Measurements from ENCODE around the gene DOCK1. TPM values are rescaled to one million over a fixed set of nuclear protein-coding genes. Genes with fewer than 3 reads are reported as not detected.

Gene DOCK1
- total and polyA plus RNA-seq, 5 donors = 7.8 to 23.1 (median 20.8) TPM

DNA sequence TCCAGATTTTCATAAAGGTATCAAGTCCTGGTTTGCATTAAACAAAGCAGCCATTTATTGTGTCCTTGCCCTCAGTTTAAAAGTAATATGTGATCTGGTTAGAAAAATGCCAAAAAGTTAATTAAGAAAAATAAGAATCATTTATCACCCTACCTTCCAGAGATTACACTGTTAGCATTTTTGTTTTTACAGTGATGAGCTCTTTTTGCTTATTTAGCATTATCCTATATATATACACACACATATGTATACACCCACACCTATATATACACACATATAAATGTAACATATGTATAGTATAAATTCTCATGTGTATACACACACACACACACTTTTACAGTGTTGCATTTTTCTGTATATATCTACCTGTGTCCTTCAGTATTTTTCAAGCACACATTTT is 163.3 kb downstream of the DOCK1 start:
- no peak overlapping the region for H3K4me3 ChIP-seq (ENCODE audit: low read length)
- no peaks in the 10 kb centered on the region for H3K4me1 ChIP-seq (ENCODE audit: control insufficient read depth, insufficient read depth, low read length)
- intact Hi-C loops (cut with DNase I) = no loop called here
- H3K27ac ChIP-seq (ENCODE audit: low read length) = no peak overlapping the region
- DNase-seq = no peak
- H3K27me3 ChIP-seq (ENCODE audit: control insufficient read depth, insufficient read depth) = no peaks in the 10 kb centered on the region
- H3K9me3 ChIP-seq (ENCODE audit: control insufficient read depth, low read length) = no peaks in the 10 kb centered on the region
- no peak for ATAC-seq

DNA sequence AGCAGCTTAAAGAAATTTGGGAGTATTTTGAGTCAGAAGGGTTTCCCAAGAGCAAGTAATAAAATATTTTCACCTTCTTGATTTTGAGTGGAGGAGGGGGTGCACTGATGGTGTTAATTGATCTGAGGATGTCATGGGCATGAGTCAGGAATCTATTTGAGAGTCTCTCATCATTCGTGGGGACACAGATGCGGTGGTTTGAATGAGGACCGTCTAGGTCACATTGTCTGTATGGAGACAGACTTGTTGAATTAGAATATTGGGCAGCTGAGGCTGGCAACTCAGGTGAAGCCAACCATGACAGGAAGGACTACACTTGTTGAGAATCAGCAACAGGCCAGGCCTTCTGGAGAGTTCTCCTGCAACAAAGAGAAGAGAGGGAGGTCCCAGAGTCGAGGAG is 164.2 kb downstream of the DOCK1 start:
- Histone ChIP-seq H3K4me3 (ENCODE audit: low read length) (no peak overlapping the region), H3K9me3 (ENCODE audit: control insufficient read depth, low read length) (no peaks in the 10 kb centered on the region), H3K27ac (ENCODE audit: low read length) (no peak overlapping the region), H3K27me3 (ENCODE audit: control insufficient read depth, insufficient read depth) (no peaks in the 10 kb centered on the region), H3K4me1 (ENCODE audit: control insufficient read depth, insufficient read depth, low read length) (no peaks in the 10 kb centered on the region)
- 94% methylated on average over 4 of the region's 4 CpGs for WGBS
- no peak for ATAC-seq
- DNase-seq = no peak
- intact Hi-C loops (cut with DNase I) = no loop called here

- Histone ChIP-seq H3K9me3 (ENCODE audit: control insufficient read depth, low read length) (no peaks in the 10 kb centered on the region), H3K4me1 (ENCODE audit: control insufficient read depth, insufficient read depth, low read length) (no peaks in the 10 kb centered on the region), H3K27me3 (ENCODE audit: control insufficient read depth, insufficient read depth) (no peaks in the 10 kb centered on the region), H3K27ac (ENCODE audit: low read length) (no peak overlapping the region), H3K4me3 (ENCODE audit: low read length) (no peak overlapping the region)
- ATAC-seq (no peak), DNase-seq (no peak)
- intact Hi-C loops (cut with DNase I) = no loop called here
- 88% methylated on average over 2 of the region's 2 CpGs for WGBS
These were observed 165.9 kb downstream of the DOCK1 start for GRCh38 chr10:127071126-127071525.

DNA sequence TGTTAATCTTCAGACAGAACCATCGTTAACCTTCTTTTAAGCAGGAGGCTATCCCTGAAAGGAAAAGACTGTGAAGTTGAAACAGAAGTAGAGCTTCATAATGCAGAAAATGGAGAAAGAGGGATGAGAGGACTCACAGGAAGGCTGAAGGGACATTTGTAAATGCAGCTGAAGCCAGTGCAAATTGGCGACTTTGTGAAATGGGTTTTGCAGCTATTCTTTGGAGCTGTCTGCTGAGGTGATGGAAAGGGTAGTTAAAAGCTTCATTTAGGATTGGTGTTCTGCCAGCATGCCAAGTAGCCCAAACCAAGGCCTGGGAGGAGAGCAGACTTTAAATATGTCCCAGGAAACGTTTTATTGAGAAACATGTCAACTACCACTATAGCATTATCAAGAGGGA is 168.4 kb downstream of the DOCK1 start:
- Histone ChIP-seq H3K4me3 (ENCODE audit: low read length) (no peak overlapping the region), H3K4me1 (ENCODE audit: control insufficient read depth, insufficient read depth, low read length) (no peaks in the 10 kb centered on the region), H3K9me3 (ENCODE audit: control insufficient read depth, low read length) (no peaks in the 10 kb centered on the region), H3K27me3 (ENCODE audit: control insufficient read depth, insufficient read depth) (no peaks in the 10 kb centered on the region), H3K27ac (ENCODE audit: low read length) (no peak overlapping the region)
- 92% methylated on average over 3 of the region's 3 CpGs for WGBS
- DNase-seq (no peak), ATAC-seq (no peak)
- intact Hi-C loops (cut with DNase I) = no loop called here

GRCh38 chr10:127079392-127079791 is 174.2 kb downstream of the DOCK1 start:
- intact Hi-C loops (cut with DNase I) = no loop called here
- no peaks in the 10 kb centered on the region for H3K4me1 ChIP-seq (ENCODE audit: control insufficient read depth, insufficient read depth, low read length)
- no peak for ATAC-seq

GRCh38 chr10:127080317-127080716 is 175.1 kb downstream of the DOCK1 start:
- no peak for ATAC-seq
- intact Hi-C loops (cut with DNase I) = no loop called here
- H3K27ac ChIP-seq (ENCODE audit: low read length) = no peak overlapping the region
- H3K4me1 ChIP-seq (ENCODE audit: control insufficient read depth, insufficient read depth, low read length) = no peaks in the 10 kb centered on the region
- no peak overlapping the region for H3K4me3 ChIP-seq (ENCODE audit: low read length)
- H3K9me3 ChIP-seq (ENCODE audit: control insufficient read depth, low read length) = no peaks in the 10 kb centered on the region
- DNase-seq = no peak
- 74% methylated on average over 4 of the region's 4 CpGs for WGBS
- H3K27me3 ChIP-seq (ENCODE audit: control insufficient read depth, insufficient read depth) = no peaks in the 10 kb centered on the region

More at GRCh38 chr10:127079392-127079791, 174.2 kb downstream of the DOCK1 start:
- DNase-seq = no peak
- WGBS = 95% methylated on average over 3 of the region's 3 CpGs
- Histone ChIP-seq H3K9me3 (ENCODE audit: control insufficient read depth, low read length) (no peaks in the 10 kb centered on the region), H3K27me3 (ENCODE audit: control insufficient read depth, insufficient read depth) (no peaks in the 10 kb centered on the region), H3K4me3 (ENCODE audit: low read length) (no peak overlapping the region), H3K27ac (ENCODE audit: low read length) (no peak overlapping the region)

GRCh38 chr10:127081851-127082345 is 176.7 kb downstream of the DOCK1 start:
- 74% methylated on average over 10 of the region's 10 CpGs for WGBS
- Histone ChIP-seq H3K27me3 (ENCODE audit: control insufficient read depth, insufficient read depth) (no peaks in the 10 kb centered on the region), H3K4me1 (ENCODE audit: control insufficient read depth, insufficient read depth, low read length) (no peaks in the 10 kb centered on the region), H3K27ac (ENCODE audit: low read length) (no peak overlapping the region), H3K9me3 (ENCODE audit: control insufficient read depth, low read length) (no peaks in the 10 kb centered on the region), H3K4me3 (ENCODE audit: low read length) (no peak overlapping the region)
- intact Hi-C loops (cut with DNase I) = no loop called here
- DNase-seq (no peak), ATAC-seq (no peak)

DNA sequence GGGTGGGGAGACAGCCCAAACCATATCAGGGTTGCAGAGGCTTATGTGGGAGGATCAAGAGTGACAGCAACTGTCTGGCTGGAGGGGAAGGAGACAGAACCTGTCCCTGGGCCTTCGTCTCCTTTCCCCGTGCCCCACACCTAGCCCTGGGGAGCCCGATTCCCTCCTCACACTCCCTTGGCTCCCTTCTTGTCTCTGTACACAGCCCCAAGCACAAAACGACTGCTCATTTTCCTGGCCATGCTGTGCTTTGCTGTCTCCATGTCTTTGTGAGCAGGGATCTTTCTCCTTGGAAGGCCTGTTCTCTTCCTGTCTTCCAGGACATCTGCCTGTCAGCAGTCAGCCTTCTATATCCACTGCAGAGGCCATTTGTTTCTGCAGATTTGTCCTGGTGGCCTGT is 177.4 kb downstream of the DOCK1 start:
- intact Hi-C loops (cut with DNase I) = no loop called here
- H3K4me1 ChIP-seq (ENCODE audit: control insufficient read depth, insufficient read depth, low read length) = no peaks in the 10 kb centered on the region
- H3K9me3 ChIP-seq (ENCODE audit: control insufficient read depth, low read length) = no peaks in the 10 kb centered on the region
- ATAC-seq (no peak), DNase-seq (no peak)
- no peak overlapping the region for H3K4me3 ChIP-seq (ENCODE audit: low read length)
- H3K27ac ChIP-seq (ENCODE audit: low read length) = no peak overlapping the region
- 90% methylated on average over 4 of the region's 4 CpGs for WGBS
- no peaks in the 10 kb centered on the region for H3K27me3 ChIP-seq (ENCODE audit: control insufficient read depth, insufficient read depth)

DNA sequence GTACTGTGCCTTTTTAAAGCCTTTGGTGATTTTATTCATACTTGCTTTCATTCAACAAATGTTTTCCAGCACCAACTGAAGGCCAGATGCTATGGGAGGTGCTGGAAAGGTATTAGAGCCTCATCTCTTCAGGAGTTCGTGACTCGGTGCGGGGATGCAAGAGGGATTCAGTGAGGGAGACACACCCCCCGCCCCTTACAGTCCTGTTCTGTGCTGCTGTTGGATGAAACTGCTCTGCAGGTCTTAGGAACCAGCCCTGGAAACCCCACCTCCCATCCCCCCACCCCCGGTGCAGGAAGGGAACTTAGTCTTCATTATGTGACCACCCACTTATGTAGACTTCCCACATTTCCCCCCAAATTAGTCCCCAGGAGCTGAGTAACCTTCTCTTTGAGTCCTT is 180.7 kb downstream of the DOCK1 start:
- Histone ChIP-seq H3K27ac (ENCODE audit: low read length) (no peak overlapping the region), H3K4me3 (ENCODE audit: low read length) (no peak overlapping the region), H3K27me3 (ENCODE audit: control insufficient read depth, insufficient read depth) (no peaks in the 10 kb centered on the region), H3K4me1 (ENCODE audit: control insufficient read depth, insufficient read depth, low read length) (no peaks in the 10 kb centered on the region), H3K9me3 (ENCODE audit: control insufficient read depth, low read length) (no peaks in the 10 kb centered on the region)
- DNase-seq (no peak), ATAC-seq (no peak)
- intact Hi-C loops (cut with DNase I) = no loop called here
- WGBS = 96% methylated on average over 5 of the region's 5 CpGs

DNA sequence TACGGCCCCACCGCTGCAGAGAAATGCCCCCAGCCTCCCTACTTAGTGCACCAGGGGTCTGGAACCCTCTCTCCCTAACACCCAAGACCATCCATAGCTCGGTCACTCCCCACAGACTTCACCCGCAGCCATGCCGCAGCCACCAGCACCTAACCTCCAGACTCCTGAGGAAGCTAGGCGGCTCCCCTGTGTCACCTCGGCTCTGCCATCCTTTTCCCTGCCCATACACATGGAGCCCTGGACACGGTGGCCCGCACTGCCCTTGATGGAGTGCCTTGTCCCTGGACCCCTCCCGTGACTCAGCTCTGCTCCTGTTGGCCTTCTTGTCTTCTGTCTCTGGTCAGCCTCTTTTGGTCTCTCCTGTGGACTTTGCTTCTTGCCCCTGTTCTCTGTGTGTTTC is 183.7 kb downstream of the DOCK1 start:
- no peaks in the 10 kb centered on the region for H3K4me1 ChIP-seq (ENCODE audit: control insufficient read depth, insufficient read depth, low read length)
- ATAC-seq (no peak), DNase-seq (no peak)
- no peaks in the 10 kb centered on the region for H3K27me3 ChIP-seq (ENCODE audit: control insufficient read depth, insufficient read depth)
- intact Hi-C loops (cut with DNase I) = no loop called here
- no peak overlapping the region for H3K27ac ChIP-seq (ENCODE audit: low read length)
- H3K4me3 ChIP-seq (ENCODE audit: low read length) = no peak overlapping the region
- WGBS = 94% methylated on average over 10 of the region's 10 CpGs
- no peaks in the 10 kb centered on the region for H3K9me3 ChIP-seq (ENCODE audit: control insufficient read depth, low read length)

GRCh38 chr10:127089446-127089845 is 184.2 kb downstream of the DOCK1 start:
- no peaks in the 10 kb centered on the region for H3K4me1 ChIP-seq (ENCODE audit: control insufficient read depth, insufficient read depth, low read length)
- intact Hi-C loops (cut with DNase I) = no loop called here
- no peak for ATAC-seq
- H3K4me3 ChIP-seq (ENCODE audit: low read length) = no peak overlapping the region
- H3K9me3 ChIP-seq (ENCODE audit: control insufficient read depth, low read length) = no peaks in the 10 kb centered on the region
- no peak for DNase-seq
- 92% methylated on average over 5 of the region's 5 CpGs for WGBS
- no peaks in the 10 kb centered on the region for H3K27me3 ChIP-seq (ENCODE audit: control insufficient read depth, insufficient read depth)
- no peak overlapping the region for H3K27ac ChIP-seq (ENCODE audit: low read length)

DNA sequence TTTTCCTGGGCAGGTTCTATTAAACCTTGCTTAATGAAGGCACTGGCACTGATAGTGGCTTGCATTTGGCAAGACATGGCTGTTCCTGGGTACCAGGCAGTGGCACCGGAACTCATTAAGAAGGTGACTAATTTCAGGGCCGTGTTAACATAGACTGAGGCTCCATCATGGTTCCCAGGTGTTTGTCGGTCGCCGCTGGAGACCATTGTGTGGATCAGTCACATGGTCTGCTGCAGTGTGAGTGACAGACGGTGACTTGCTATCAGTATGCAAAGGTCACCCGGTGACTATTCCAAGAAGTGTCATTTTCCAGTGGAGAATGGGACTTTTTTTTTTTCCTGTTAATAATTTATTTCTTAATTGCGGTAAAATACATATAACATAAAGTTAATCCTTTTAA is 184.9 kb downstream of the DOCK1 start:
- WGBS = 91% methylated on average over 8 of the region's 8 CpGs
- no peaks in the 10 kb centered on the region for H3K4me1 ChIP-seq (ENCODE audit: control insufficient read depth, insufficient read depth, low read length)
- no peaks in the 10 kb centered on the region for H3K27me3 ChIP-seq (ENCODE audit: control insufficient read depth, insufficient read depth)
- no peak overlapping the region for H3K27ac ChIP-seq (ENCODE audit: low read length)
- DNase-seq (no peak), ATAC-seq (no peak)
- intact Hi-C loops (cut with DNase I) = no loop called here
- H3K4me3 ChIP-seq (ENCODE audit: low read length) = no peak overlapping the region
- H3K9me3 ChIP-seq (ENCODE audit: control insufficient read depth, low read length) = no peaks in the 10 kb centered on the region

Measured in right cardiac atrium (tissue), 5 donors.